GM19025 (cell line): ENCODE data around the gene FKTN.

ENCODE experiments used
- ATAC-seq: cut with Tn5 transposase; IDR thresholded peaks from one replicate; pipeline ENCODE4 v1.9.1; 2021; ENCODE audit warnings: mild to moderate bottlenecking, low read depth, moderate library complexity; ENCODE audit not compliant: unreplicated experiment

The FKTN gene

GRCh38 chr9:105673850-105674387, 116.0 kb downstream of the FKTN start:
- no peak for ATAC-seq

- ATAC-seq = no peak
Observed at GRCh38 chr9:105676351-105676923, 118.5 kb downstream of the FKTN start.

- no peak for ATAC-seq
Observed at GRCh38 chr9:105678163-105678562, 120.2 kb downstream of the FKTN start.

- no peak for ATAC-seq
Observed at GRCh38 chr9:105678781-105679180, 120.8 kb downstream of the FKTN start.

GRCh38 chr9:105679257-105680022, 121.5 kb downstream of the FKTN start:
- no peak for ATAC-seq

GRCh38 chr9:105681313-105681712, 123.4 kb downstream of the FKTN start:
- no peak for ATAC-seq

GRCh38 chr9:105681724-105682123, 123.8 kb downstream of the FKTN start:
- no peak for ATAC-seq

GRCh38 chr9:105683688-105684275, 125.9 kb downstream of the FKTN start:
- ATAC-seq = no peak

- ATAC-seq = no peak
Observed at GRCh38 chr9:105686936-105687335, 129.0 kb downstream of the FKTN start.
